B cell (primary cell): ENCODE measurements around the gene PPP1R8. TPM values are rescaled to one million over a fixed set of nuclear protein-coding genes. Genes with fewer than 3 reads are reported as not detected.

Experiments
- ATAC-seq: fragments of 200-7000 bp; cut with Tn5 transposase; one replicate; pipeline ENCODE4 v1.10.0; 2021; ENCODE audit warnings: low read depth, mild to moderate bottlenecking, moderate number of reproducible peaks, moderate library complexity
- CTCF ChIA-PET: fragments of 350-600 bp; sonication (Branson Sonifier 250); formaldehyde crosslinking; loops from one replicate; lab custom pipeline; 2021; ENCODE audit warnings: antibody characterized with exemption, inconsistent platforms; lab: Charles Lee
- POLR2A ChIA-PET: fragments of 350-600 bp; sonication (Branson Sonifier 250); formaldehyde crosslinking; loops from one replicate; lab custom pipeline; 2021; ENCODE audit warnings: antibody characterized with exemption; lab: Charles Lee
- DNase-seq: peaks from one replicate; pipeline ENCODE4 v3.0.0; 2013
- H2AFZ ChIP-seq: 2 replicates; pipeline ENCODE4 v1.6.1; 2012; ENCODE audit warnings: mild to moderate bottlenecking, low read depth, low read length; ENCODE audit not compliant: insufficient read depth, poor library complexity, severe bottlenecking
- H3K27ac ChIP-seq, 2 donors: 1 replicate in 1 of 2; 2 replicates in 1 of 2; pipeline ENCODE4 v1.5.1; 2012 to 2013; ENCODE audit warnings: low read length in 2 of 2, mild to moderate bottlenecking in 2 of 2, moderate library complexity in 1 of 2
- H3K27me3 ChIP-seq, 4 experiments: fragments of 200-600 bp in 1 of 4; sonication (generic) in 1 of 4; replicated peaks in 1 of 4; 1 replicate in 2 of 4; 2 replicates in 2 of 4; pipeline versions ENCODE4 v1.6.1 to v1.7.0; 2013 to 2016; ENCODE audit warnings: low read length in 3 of 4, mild to moderate bottlenecking in 2 of 4, mixed read lengths in 1 of 4, moderate library complexity in 1 of 4; ENCODE audit not compliant: insufficient read depth in 4 of 4, control insufficient read depth in 3 of 4; ENCODE audit errors: control extremely low read depth in 1 of 4
- H3K36me3 ChIP-seq, 2 experiments: replicated peaks in 1 of 2; 1 replicate in 1 of 2; 2 replicates in 1 of 2; pipeline versions ENCODE4 v1.6.1 to v1.7.1; 2013; ENCODE audit warnings: low read length in 1 of 2; ENCODE audit not compliant: insufficient read depth in 2 of 2, control insufficient read depth in 1 of 2; ENCODE audit errors: control extremely low read depth in 1 of 2, extremely low read depth in 1 of 2
- H3K4me1 ChIP-seq, 2 donors: fragments of 200-600 bp in 1 of 2; sonication (generic) in 1 of 2; 1 replicate in 1 of 2; 2 replicates in 1 of 2; pipeline versions ENCODE4 v1.5.1 to v1.6.1; 2013 to 2017; ENCODE audit warnings: low read length in 2 of 2; ENCODE audit not compliant: control insufficient read depth in 2 of 2, insufficient read depth in 2 of 2
- H3K4me2 ChIP-seq: replicated peaks from 2 replicates; pipeline ENCODE3; 2012; ENCODE audit warnings: mild to moderate bottlenecking, low read depth, low read length; ENCODE audit not compliant: poor library complexity, severe bottlenecking
- H3K4me3 ChIP-seq, 5 experiments: fragments of 200-600 bp in 1 of 5; sonication (generic) in 1 of 5; 1 replicate in 3 of 5; 2 replicates in 2 of 5; pipeline versions ENCODE4 v1.5.1 to v1.7.0; 2011 to 2016; ENCODE audit warnings: low read length in 4 of 5, mild to moderate bottlenecking in 4 of 5, low read depth in 2 of 5, control low read depth in 1 of 5, moderate library complexity in 1 of 5; ENCODE audit not compliant: insufficient read depth in 1 of 5; ENCODE audit errors: control extremely low read depth in 1 of 5, extremely low read depth in 1 of 5
- H3K79me2 ChIP-seq: fragments of 200-600 bp; sonication (generic); one replicate; pipeline ENCODE4 v1.6.0; 2016; ENCODE audit warnings: low read length; ENCODE audit not compliant: control insufficient read depth, insufficient read depth
- H3K9ac ChIP-seq: fragments of 200-600 bp; sonication (generic); 2 replicates; pipeline ENCODE4 v1.6.1; 2017; ENCODE audit warnings: mild to moderate bottlenecking, low read length, moderate library complexity
- H3K9me3 ChIP-seq, 3 donors: one replicate each; pipeline versions ENCODE4 v1.6.1 to v1.7.1; 2013; ENCODE audit warnings: low read length in 2 of 3; ENCODE audit not compliant: control insufficient read depth in 2 of 3, insufficient read depth in 1 of 3; ENCODE audit errors: control extremely low read depth in 1 of 3
- H4K20me1 ChIP-seq: 2 replicates; pipeline ENCODE4 v1.6.0; 2012; ENCODE audit warnings: mild to moderate bottlenecking, low read length; ENCODE audit not compliant: insufficient read depth, control insufficient read depth, poor library complexity, severe bottlenecking
- H3K27ac Mint-ChIP-seq: one replicate; pipeline ENCODE4 v1.8.0; 2021; ENCODE audit warnings: mixed read lengths
- H3K27me3 Mint-ChIP-seq: one replicate; pipeline ENCODE4 v1.8.0; 2021; ENCODE audit warnings: mixed read lengths
- H3K4me1 Mint-ChIP-seq: one replicate; pipeline ENCODE4 v1.8.0; 2021; ENCODE audit warnings: mixed read lengths
- H3K4me3 Mint-ChIP-seq: one replicate; pipeline ENCODE4 v1.8.0; 2021; ENCODE audit warnings: mixed read lengths
- H3K9me3 Mint-ChIP-seq: one replicate; pipeline ENCODE4 v1.8.0; 2022; ENCODE audit warnings: mixed read lengths; ENCODE audit not compliant: insufficient read depth
- EZH2 ChIP-seq: IDR thresholded peaks from 2 replicates; pipeline ENCODE4 v1.6.1; 2012; ENCODE audit warnings: borderline replicate concordance, low read depth, mild to moderate bottlenecking, moderate library complexity, low read length; ENCODE audit not compliant: insufficient read depth, poor library complexity, severe bottlenecking
- WGBS: methylation state at CpG from one replicate; pipeline ENCODE4 v1.1.5; 2013; ENCODE audit warnings: missing lambda C conversion rate; ENCODE audit not compliant: insufficient coverage; 5-methylcytosine and 5-hydroxymethylcytosine counted together
- intact Hi-C: fragments of 100-400 bp; cut with micrococcal nuclease; formaldehyde crosslinking; loops from one replicate; pipeline ENCODE4 v1.10.0; 2022
- polyA plus RNA-seq: library from polyadenylated mRNA; depleted of rRNA; stranded (reverse); fragments of >200 nt; gene quantifications from 2 replicates; pipeline ENCODE4 v1.2.3, GENCODE V29; 2012
- total RNA-seq, 2 donors: library from RNA; stranded (reverse); fragments of 120-200 nt in 1 of 2; gene quantifications; 1 replicate in 1 of 2; 2 replicates in 1 of 2; pipeline versions ENCODE4 v1.2.3 to v1.2.4, GENCODE V29; 2013 to 2022
- TF ChIP-seq, protein P1 (sequence below): fragments of 200-600 bp; IDR thresholded peaks from one replicate; pipeline ENCODE4 v1.8.0; 2022; ENCODE audit warnings: antibody characterized with exemption, mild to moderate bottlenecking

Gene PPP1R8
- total and polyA plus RNA-seq, 2 donors (not counting 1 experiment from before 2014, with no cell fraction given): 23.9 to 45.1 TPM

DNA sequence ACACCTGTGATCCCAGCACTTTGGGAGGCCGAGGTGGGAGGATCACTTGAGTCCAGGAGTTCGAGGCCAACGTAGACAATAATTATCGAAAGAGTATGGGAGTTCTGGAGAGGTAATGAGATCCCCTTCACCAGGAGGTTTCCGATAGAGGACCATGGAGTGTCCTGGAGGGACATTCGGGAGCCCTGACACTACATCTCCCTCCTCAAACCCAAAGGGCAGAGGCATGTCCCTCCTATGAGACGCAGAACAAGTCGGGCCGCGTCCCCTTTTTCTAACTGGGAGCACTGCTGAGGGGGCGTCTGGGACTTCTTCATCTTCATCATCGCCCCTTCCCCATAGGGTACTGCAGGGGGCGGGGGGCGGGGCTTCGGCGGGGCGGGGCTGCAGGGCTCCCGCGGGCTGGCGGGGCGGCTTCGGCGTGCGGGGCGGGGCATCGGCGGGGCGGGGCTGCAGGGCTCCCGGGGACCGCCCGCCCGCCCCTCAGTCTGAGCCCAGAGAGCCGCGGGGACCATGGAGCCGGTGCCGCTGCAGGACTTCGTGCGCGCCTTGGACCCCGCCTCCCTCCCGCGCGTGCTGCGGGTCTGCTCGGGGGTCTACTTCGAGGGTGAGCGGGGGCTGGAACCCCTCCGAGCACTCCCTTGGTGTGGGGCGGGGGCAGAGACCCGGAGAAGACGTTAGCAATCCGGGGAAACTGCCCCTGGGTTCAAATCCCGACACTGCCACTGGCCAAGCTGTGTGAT lies 41.6 kb downstream of the PPP1R8 start, which contains the start of gene THEMIS2:
Gene THEMIS2 (plus strand): TSS at position 486 of the 743 bp plus-strand sequence. CDS start 28 bp downstream, at position 514.
- H3K4me3 ChIP-seq: peak within 1 kb of the TSS; percentile 77 to 96 (median 81)
- peaks cover 43% of the 10 kb centered on the region for H3K4me1 Mint-ChIP-seq
- TF ChIP-seq EZH2: no peak
- TF ChIP-seq, protein P1, sequence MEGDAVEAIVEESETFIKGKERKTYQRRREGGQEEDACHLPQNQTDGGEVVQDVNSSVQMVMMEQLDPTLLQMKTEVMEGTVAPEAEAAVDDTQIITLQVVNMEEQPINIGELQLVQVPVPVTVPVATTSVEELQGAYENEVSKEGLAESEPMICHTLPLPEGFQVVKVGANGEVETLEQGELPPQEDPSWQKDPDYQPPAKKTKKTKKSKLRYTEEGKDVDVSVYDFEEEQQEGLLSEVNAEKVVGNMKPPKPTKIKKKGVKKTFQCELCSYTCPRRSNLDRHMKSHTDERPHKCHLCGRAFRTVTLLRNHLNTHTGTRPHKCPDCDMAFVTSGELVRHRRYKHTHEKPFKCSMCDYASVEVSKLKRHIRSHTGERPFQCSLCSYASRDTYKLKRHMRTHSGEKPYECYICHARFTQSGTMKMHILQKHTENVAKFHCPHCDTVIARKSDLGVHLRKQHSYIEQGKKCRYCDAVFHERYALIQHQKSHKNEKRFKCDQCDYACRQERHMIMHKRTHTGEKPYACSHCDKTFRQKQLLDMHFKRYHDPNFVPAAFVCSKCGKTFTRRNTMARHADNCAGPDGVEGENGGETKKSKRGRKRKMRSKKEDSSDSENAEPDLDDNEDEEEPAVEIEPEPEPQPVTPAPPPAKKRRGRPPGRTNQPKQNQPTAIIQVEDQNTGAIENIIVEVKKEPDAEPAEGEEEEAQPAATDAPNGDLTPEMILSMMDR: no peak
- DNase-seq (peak; percentile 78), ATAC-seq (peak; percentile 73)
- peaks cover 48 to 72% of the 10 kb centered on the region in 2 donors for H3K4me1 ChIP-seq
- peak within 1 kb of the TSS; percentile 48 to 72 for H3K27ac ChIP-seq
- peak within 1 kb of the TSS; percentile 92 for H2AFZ ChIP-seq
- peak within 1 kb of the TSS; percentile 89 for H3K9ac ChIP-seq
- no peaks in the 10 kb centered on the region for H4K20me1 ChIP-seq
- WGBS: 7% methylated on average over 50 of the region's 53 CpGs
- peaks cover 16% of the 10 kb centered on the region for H3K79me2 ChIP-seq
- no peaks in the 10 kb centered on the region for H3K27me3 Mint-ChIP-seq
- no peaks in the 10 kb centered on the region for H3K27me3 ChIP-seq
- intact Hi-C loops: loop anchor here (1.0 kb wide), 2 partner anchors 9 to 14 kb away; no protein-coding TSS in a partner anchor
- peaks cover 0 to 11% of the 10 kb centered on the region in 2 experiments for H3K36me3 ChIP-seq
- peak within 1 kb of the TSS; percentile 92 for H3K4me3 Mint-ChIP-seq
- CTCF ChIA-PET: no interaction called here
- peak within 1 kb of the TSS; percentile 81 for H3K27ac Mint-ChIP-seq
- H3K4me2 ChIP-seq: peak within 1 kb of the TSS; percentile 95
- no peaks in the 10 kb centered on the region for H3K9me3 Mint-ChIP-seq
- no peaks in the 10 kb centered on the region for H3K9me3 ChIP-seq
- POLR2A ChIA-PET: interaction anchor here (3.6 kb wide), 1 partner anchor 18 kb away, joined by 22 read pairs; no protein-coding TSS in a partner anchor
